HG03442 (cell line): Measurements from ENCODE around the gene PRX.
"Not testable (repeated sequence)": the region's sequence is repeated elsewhere in the genome, so short reads cannot be mapped to it uniquely, and the experiment has no call there.

ENCODE experiments used
- ATAC-seq: cut with Tn5 transposase; IDR thresholded peaks from one replicate; pipeline ENCODE4 v1.9.1; 2021; ENCODE audit warnings: mild to moderate bottlenecking, moderate library complexity; ENCODE audit not compliant: unreplicated experiment

Gene PRX

GRCh38 chr19:40414542-40415535, 1.7 kb upstream of the PRX start:
- ATAC-seq, result no peak

GRCh38 chr19:40412866-40413265, 312 bp downstream of the PRX start:
- ATAC-seq, result no peak

- no peak for ATAC-seq
Measured at GRCh38 chr19:40411958-40412499, 1.1 kb downstream of the PRX start.

- ATAC-seq, result no peak
Measured at GRCh38 chr19:40411125-40411842, 1.9 kb downstream of the PRX start.

- ATAC-seq, result no peak
Measured at GRCh38 chr19:40410030-40410389, 3.2 kb downstream of the PRX start.

- ATAC-seq, result not testable (repeated sequence)
Measured at GRCh38 chr19:40408598-40408925, 4.6 kb downstream of the PRX start.

- no peak for ATAC-seq
Measured at GRCh38 chr19:40407714-40408597, 5.2 kb downstream of the PRX start.

- peak; percentile 58 for ATAC-seq
Measured at GRCh38 chr19:40403262-40403984, 9.8 kb downstream of the PRX start.

- no peak for ATAC-seq
Measured at GRCh38 chr19:40400559-40400958, 12.6 kb downstream of the PRX start.

GRCh38 chr19:40398417-40399131, 14.6 kb downstream of the PRX start:
- ATAC-seq, result no peak

- no peak for ATAC-seq
Measured at GRCh38 chr19:40397568-40397906, 15.6 kb downstream of the PRX start.

- ATAC-seq, result no peak
Measured at GRCh38 chr19:40396886-40397567, 16.2 kb downstream of the PRX start.

GRCh38 chr19:40395956-40396355, 17.2 kb downstream of the PRX start:
- no peak for ATAC-seq

- no peak for ATAC-seq
Measured at GRCh38 chr19:40394816-40395210, 18.4 kb downstream of the PRX start.

GRCh38 chr19:40393894-40394815, 19.0 kb downstream of the PRX start:
- no peak for ATAC-seq

- no peak for ATAC-seq
Measured at GRCh38 chr19:40392894-40393517, 20.2 kb downstream of the PRX start.

GRCh38 chr19:40392123-40392522, 21.1 kb downstream of the PRX start:
- no peak for ATAC-seq
